GM23338 (cell line): ENCODE results near the gene ZPR1. TPM values are rescaled to one million over a fixed set of nuclear protein-coding genes. Genes with fewer than 3 reads are reported as not detected.

Source experiments
- ATAC-seq: fragments of 200-7000 bp; cut with Tn5 transposase; 3 replicates; pipeline ENCODE4 v1.9.1; 2020
- DNase-seq: peaks from one replicate; pipeline ENCODE4 v3.0.0-alpha.2; 2015; ENCODE audit warnings: low spot score
- H2AFZ ChIP-seq: fragments of 200-600 bp; sonication (generic); 2 replicates; pipeline ENCODE4 v1.8.0; 2016; ENCODE audit warnings: antibody characterized with exemption, mild to moderate bottlenecking, moderate library complexity
- H3F3A ChIP-seq: fragments of 200-600 bp; sonication (generic); replicated peaks from 2 replicates; pipeline ENCODE4 v1.8.0; 2017; ENCODE audit warnings: antibody characterized with exemption, mixed run types, low read depth
- H3K27ac ChIP-seq: fragments of 200-600 bp; sonication (generic); 2 replicates; pipeline ENCODE4 v1.6.1; 2016; ENCODE audit warnings: low read depth
- H3K27me3 ChIP-seq: fragments of 200-600 bp; sonication (generic); 2 replicates; pipeline ENCODE4 v1.8.0; 2016; ENCODE audit warnings: mild to moderate bottlenecking, mixed run types, moderate library complexity; ENCODE audit not compliant: insufficient read depth
- H3K36me3 ChIP-seq: fragments of 200-600 bp; sonication (generic); 2 replicates; pipeline ENCODE4 v1.8.0; 2016; ENCODE audit warnings: mild to moderate bottlenecking; ENCODE audit not compliant: insufficient read depth
- H3K4me1 ChIP-seq: fragments of 200-600 bp; sonication (generic); 2 replicates; pipeline ENCODE4 v1.8.0; 2016; ENCODE audit warnings: mild to moderate bottlenecking, moderate library complexity; ENCODE audit not compliant: insufficient read depth
- H3K4me2 ChIP-seq: fragments of 200-600 bp; sonication (generic); 2 replicates; pipeline ENCODE4 v1.7.1; 2017; ENCODE audit warnings: mixed run types
- H3K4me3 ChIP-seq: fragments of 200-600 bp; sonication (generic); 2 replicates; pipeline ENCODE4 v1.6.1; 2016; ENCODE audit warnings: mixed run types
- H3K79me2 ChIP-seq: fragments of 200-600 bp; sonication (generic); replicated peaks from 2 replicates; pipeline ENCODE4 v1.8.0; 2017; ENCODE audit warnings: mild to moderate bottlenecking; ENCODE audit not compliant: insufficient read depth
- H3K9me2 ChIP-seq: fragments of 200-600 bp; sonication (generic); 2 replicates; pipeline ENCODE4 v1.8.0; 2017; ENCODE audit not compliant: insufficient read depth
- H4K20me1 ChIP-seq: fragments of 200-600 bp; sonication (generic); replicated peaks from 2 replicates; pipeline ENCODE4 v1.8.0; 2017; ENCODE audit warnings: mild to moderate bottlenecking; ENCODE audit not compliant: insufficient read depth
- H3K27ac Mint-ChIP-seq: 2 replicates; pipeline ENCODE4 v1.8.0; 2020; ENCODE audit warnings: inconsistent platforms, mild to moderate bottlenecking, moderate library complexity, mixed read lengths
- H3K27me3 Mint-ChIP-seq: 3 replicates; pipeline ENCODE4 v1.8.0; 2022; ENCODE audit warnings: low read depth, mild to moderate bottlenecking, moderate library complexity, mixed read lengths, inconsistent platforms; ENCODE audit not compliant: insufficient read depth, poor library complexity
- H3K36me3 Mint-ChIP-seq: 3 replicates; pipeline ENCODE4 v1.8.0; 2021; ENCODE audit warnings: low read depth, mild to moderate bottlenecking, inconsistent platforms, moderate library complexity, mixed read lengths
- H3K4me1 Mint-ChIP-seq: 3 replicates; pipeline ENCODE4 v1.8.0; 2020; ENCODE audit warnings: mild to moderate bottlenecking, inconsistent platforms, mixed read lengths
- H3K4me3 Mint-ChIP-seq: 3 replicates; pipeline ENCODE4 v1.8.0; 2021; ENCODE audit warnings: moderate library complexity, mild to moderate bottlenecking, inconsistent platforms, mixed read lengths
- H3K9me3 Mint-ChIP-seq: 3 replicates; pipeline ENCODE4 v1.8.0; 2020; ENCODE audit warnings: moderate library complexity, mild to moderate bottlenecking, inconsistent platforms, mixed read lengths
- CREB1 ChIP-seq: fragments of 250-450 bp; sonication (Bioruptor Pico); IDR thresholded peaks from 2 replicates; pipeline ENCODE4 v1.5.0; 2020; ENCODE audit warnings: low read depth, mild to moderate bottlenecking, moderate library complexity
- ETS1 ChIP-seq: IDR thresholded peaks from 2 replicates; pipeline ENCODE4 v1.6.1; 2016; ENCODE audit warnings: antibody characterized with exemption
- EZH2 ChIP-seq: fragments of 200-600 bp; sonication (generic); IDR thresholded peaks from one replicate; pipeline ENCODE4 v1.8.0; 2017; ENCODE audit warnings: antibody characterized with exemption, mild to moderate bottlenecking, low read depth; ENCODE audit not compliant: unreplicated experiment
- EZH2phosphoT487 ChIP-seq: fragments of 200-600 bp; sonication (generic); IDR thresholded peaks from one replicate; pipeline ENCODE4 v1.8.1; 2018; ENCODE audit warnings: antibody characterized with exemption; ENCODE audit not compliant: unreplicated experiment
- JUNB ChIP-seq: IDR thresholded peaks from one replicate; pipeline ENCODE4 v1.6.1; 2016; ENCODE audit warnings: antibody characterized with exemption; ENCODE audit not compliant: unreplicated experiment
- NANOG ChIP-seq: IDR thresholded peaks from 2 replicates; pipeline ENCODE4 v1.6.1; 2016; ENCODE audit warnings: antibody characterized with exemption, borderline replicate concordance
- POLR2AphosphoS5 ChIP-seq: IDR thresholded peaks from 2 replicates; pipeline ENCODE4 v1.6.1; 2016; ENCODE audit warnings: antibody characterized with exemption, low read depth
- STAT1 ChIP-seq: IDR thresholded peaks from one replicate; pipeline ENCODE4 v1.6.1; 2016; ENCODE audit warnings: antibody characterized with exemption; ENCODE audit not compliant: unreplicated experiment
- ZNF114 ChIP-seq: fragments of 250-450 bp; sonication (Bioruptor Pico); IDR thresholded peaks from 2 replicates; pipeline ENCODE4 v1.5.0; 2020; ENCODE audit warnings: mild to moderate bottlenecking, moderate library complexity
- polyA plus RNA-seq: library from polyadenylated mRNA; unstranded; fragments of >200 nt; fragmentation: Nextera tagmentation; extraction: Ambion mirVana; gene quantifications from 2 replicates; pipeline ENCODE4 v1.2.1, GENCODE V29; 2016
- total RNA-seq: library from RNA; depleted of rRNA; stranded (reverse); fragments of >200 nt; shearing (Covaris generic); gene quantifications from 2 replicates; pipeline ENCODE4 v1.2.3, GENCODE V29; 2014
- TF ChIP-seq, protein P1 (sequence below): IDR thresholded peaks from one replicate; pipeline ENCODE4 v1.6.1; 2018; ENCODE audit warnings: antibody characterized with exemption; ENCODE audit not compliant: unreplicated experiment
- TF ChIP-seq, protein P2 (sequence below), 2 experiments: fragments of 200-600 bp in 1 of 2; sonication (generic) in 1 of 2; conservative IDR thresholded peaks; 2 replicates each; pipeline versions ENCODE4 v1.5.1 to v1.6.1; 2016 to 2017; ENCODE audit warnings: antibody characterized with exemption in 2 of 2, low read depth in 2 of 2, mild to moderate bottlenecking in 2 of 2, moderate library complexity in 1 of 2

Gene ZPR1
- total and polyA plus RNA-seq, 2 experiments from 2014 or later: 55.4 to 96.7 TPM

- TF ChIP-seq ETS1 (no peak), EZH2phosphoT487 (no peak), NANOG (no peak), CREB1 (no peak), JUNB (no peak), STAT1 (no peak), POLR2AphosphoS5 (no peak), ZNF114 (CRISPR knock-in tag) (no peak)
- TF ChIP-seq, protein P1, sequence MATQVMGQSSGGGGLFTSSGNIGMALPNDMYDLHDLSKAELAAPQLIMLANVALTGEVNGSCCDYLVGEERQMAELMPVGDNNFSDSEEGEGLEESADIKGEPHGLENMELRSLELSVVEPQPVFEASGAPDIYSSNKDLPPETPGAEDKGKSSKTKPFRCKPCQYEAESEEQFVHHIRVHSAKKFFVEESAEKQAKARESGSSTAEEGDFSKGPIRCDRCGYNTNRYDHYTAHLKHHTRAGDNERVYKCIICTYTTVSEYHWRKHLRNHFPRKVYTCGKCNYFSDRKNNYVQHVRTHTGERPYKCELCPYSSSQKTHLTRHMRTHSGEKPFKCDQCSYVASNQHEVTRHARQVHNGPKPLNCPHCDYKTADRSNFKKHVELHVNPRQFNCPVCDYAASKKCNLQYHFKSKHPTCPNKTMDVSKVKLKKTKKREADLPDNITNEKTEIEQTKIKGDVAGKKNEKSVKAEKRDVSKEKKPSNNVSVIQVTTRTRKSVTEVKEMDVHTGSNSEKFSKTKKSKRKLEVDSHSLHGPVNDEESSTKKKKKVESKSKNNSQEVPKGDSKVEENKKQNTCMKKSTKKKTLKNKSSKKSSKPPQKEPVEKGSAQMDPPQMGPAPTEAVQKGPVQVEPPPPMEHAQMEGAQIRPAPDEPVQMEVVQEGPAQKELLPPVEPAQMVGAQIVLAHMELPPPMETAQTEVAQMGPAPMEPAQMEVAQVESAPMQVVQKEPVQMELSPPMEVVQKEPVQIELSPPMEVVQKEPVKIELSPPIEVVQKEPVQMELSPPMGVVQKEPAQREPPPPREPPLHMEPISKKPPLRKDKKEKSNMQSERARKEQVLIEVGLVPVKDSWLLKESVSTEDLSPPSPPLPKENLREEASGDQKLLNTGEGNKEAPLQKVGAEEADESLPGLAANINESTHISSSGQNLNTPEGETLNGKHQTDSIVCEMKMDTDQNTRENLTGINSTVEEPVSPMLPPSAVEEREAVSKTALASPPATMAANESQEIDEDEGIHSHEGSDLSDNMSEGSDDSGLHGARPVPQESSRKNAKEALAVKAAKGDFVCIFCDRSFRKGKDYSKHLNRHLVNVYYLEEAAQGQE: no peak
- TF ChIP-seq, protein P2, sequence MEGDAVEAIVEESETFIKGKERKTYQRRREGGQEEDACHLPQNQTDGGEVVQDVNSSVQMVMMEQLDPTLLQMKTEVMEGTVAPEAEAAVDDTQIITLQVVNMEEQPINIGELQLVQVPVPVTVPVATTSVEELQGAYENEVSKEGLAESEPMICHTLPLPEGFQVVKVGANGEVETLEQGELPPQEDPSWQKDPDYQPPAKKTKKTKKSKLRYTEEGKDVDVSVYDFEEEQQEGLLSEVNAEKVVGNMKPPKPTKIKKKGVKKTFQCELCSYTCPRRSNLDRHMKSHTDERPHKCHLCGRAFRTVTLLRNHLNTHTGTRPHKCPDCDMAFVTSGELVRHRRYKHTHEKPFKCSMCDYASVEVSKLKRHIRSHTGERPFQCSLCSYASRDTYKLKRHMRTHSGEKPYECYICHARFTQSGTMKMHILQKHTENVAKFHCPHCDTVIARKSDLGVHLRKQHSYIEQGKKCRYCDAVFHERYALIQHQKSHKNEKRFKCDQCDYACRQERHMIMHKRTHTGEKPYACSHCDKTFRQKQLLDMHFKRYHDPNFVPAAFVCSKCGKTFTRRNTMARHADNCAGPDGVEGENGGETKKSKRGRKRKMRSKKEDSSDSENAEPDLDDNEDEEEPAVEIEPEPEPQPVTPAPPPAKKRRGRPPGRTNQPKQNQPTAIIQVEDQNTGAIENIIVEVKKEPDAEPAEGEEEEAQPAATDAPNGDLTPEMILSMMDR (conservative IDR thresholded peaks at IDR 0.05; ENCODE audit: low read depth in 2 of 2): no peak
These were observed 35.4 kb upstream of the ZPR1 start, which contains the start of gene APOA4 (continued) for GRCh38 chr11:116823031-116823843.

DNA sequence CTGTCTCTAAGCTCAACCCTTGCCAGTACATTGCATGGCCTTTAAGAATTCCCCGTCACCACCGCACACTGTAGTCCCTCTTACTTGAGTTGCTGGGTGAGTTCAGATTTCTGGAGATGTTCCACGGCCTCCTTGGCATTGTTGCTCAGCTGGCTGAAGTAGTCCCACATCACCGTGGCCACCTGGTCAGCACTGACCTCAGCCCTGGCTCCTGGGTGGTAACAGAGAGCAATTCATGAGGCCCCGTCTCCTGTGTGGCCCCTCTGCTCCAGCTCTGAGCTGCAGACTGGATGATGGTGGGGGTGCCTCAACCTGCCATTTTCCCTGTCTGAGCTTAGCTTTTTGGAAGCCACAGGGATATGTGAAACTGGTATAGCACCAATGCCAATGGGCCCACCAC lies 34.8 kb upstream of the ZPR1 start:
- Histone ChIP-seq H3K4me3 (no peak overlapping the region), H3K27me3 (no peaks in the 10 kb centered on the region), H3K27ac (no peak overlapping the region), H3K36me3 (no peaks in the 10 kb centered on the region), H3K9me2 (0 out of 2 replicates have a peak, but pooled peaks cover 3% of the 10 kb centered on the region), H3F3A (no peaks in the 10 kb centered on the region), H2AFZ (no peak overlapping the region), H3K79me2 (no peaks in the 10 kb centered on the region), H3K4me2 (no peak overlapping the region), H3K4me1 (no peaks in the 10 kb centered on the region), H4K20me1 (no peaks in the 10 kb centered on the region)
- H3K27ac Mint-ChIP-seq: no peak overlapping the region
- no peak overlapping the region for H3K4me3 Mint-ChIP-seq
- H3K9me3 Mint-ChIP-seq: no peaks in the 10 kb centered on the region
- no peaks in the 10 kb centered on the region for H3K36me3 Mint-ChIP-seq
- no peaks in the 10 kb centered on the region for H3K27me3 Mint-ChIP-seq
- no peak for ATAC-seq
- no peak for DNase-seq
- peaks cover 5% of the 10 kb centered on the region; the same call in 2 of the 3 replicates for H3K4me1 Mint-ChIP-seq
- TF ChIP-seq, protein P1: no peak
- TF ChIP-seq EZH2: no peak
- TF ChIP-seq NANOG: no peak
- TF ChIP-seq, protein P2 (conservative IDR thresholded peaks at IDR 0.05; ENCODE audit: low read depth in 2 of 2): no peak
- TF ChIP-seq ZNF114 (CRISPR knock-in tag): no peak
- no peak for TF ChIP-seq JUNB
- TF ChIP-seq POLR2AphosphoS5: no peak
